ENCODE results near the gene GBGT1.

Gene GBGT1

DNA sequence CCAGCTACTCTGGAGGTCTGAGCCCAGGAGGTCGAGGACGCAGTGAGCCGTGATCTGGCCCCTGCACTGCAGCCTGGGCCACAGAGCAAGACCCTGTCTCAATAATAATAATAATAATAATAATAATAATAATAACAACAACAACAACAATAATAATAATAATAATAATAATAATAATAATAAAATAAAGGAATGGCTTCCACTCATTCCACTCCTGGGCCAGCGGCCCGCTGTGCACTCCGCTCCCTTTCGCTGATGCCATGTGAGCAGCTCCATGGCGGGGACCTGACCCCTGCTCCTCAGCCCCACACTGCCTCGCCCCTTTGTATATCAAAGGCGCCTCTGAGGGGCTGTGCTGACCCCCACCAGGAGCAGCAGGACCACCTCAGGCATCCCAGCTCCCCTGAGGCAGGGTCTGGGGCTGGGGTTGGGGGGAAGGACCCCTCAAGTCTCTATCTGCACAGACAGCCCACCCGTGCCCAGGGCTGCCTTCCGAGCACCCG, 20.0 kb downstream of the GBGT1 start:
- no peak for DNase-seq (ENCODE audit: low read depth in 2 of 2)

DNA sequence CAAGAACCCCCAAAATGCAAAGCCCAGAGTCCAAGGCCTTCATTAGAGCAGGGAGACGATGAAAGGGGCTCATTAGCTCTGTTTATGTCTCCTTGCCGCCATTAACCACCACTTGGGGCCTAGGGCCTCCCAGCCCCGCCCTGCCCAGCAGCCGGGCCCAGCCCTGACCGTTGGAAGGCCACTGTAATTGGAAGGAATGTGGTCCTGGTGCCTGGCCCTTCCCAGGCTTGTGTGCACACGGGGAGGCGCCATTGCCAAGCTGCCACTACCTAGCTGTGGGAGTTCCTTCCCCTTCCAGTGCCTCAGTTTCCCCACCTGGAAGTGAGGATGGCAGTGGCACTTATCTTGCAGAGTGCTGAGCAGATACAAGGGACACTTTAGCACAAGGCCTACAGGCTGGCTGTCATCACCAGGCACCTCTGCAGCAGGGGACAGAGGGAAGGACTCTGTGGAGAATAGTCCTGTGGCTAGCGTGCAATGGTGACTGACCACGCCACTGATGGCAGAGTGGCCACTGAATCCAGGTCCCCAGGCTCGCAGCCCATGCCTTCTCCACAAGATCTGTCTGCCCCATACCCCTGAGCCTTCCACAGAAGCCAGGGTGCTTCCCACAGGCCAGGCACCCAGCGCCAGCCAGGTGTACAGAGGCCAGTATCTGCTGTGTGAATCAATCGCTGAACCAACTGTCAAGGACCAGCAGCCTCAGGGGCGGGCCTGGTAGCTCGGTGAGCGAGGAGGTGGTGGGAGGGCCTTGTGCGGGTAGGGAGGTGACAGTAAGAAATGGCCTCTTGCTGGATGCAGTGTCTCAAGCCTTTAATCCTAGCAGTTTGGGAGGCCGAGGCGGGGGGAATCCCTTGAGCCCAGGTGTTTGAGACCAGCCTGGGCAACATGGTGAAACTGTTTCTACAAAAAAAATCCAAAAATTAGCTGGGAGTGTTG, 20.8 kb downstream of the GBGT1 start:
- DNase-seq (ENCODE audit: low read depth in 2 of 2), result no peak

DNA sequence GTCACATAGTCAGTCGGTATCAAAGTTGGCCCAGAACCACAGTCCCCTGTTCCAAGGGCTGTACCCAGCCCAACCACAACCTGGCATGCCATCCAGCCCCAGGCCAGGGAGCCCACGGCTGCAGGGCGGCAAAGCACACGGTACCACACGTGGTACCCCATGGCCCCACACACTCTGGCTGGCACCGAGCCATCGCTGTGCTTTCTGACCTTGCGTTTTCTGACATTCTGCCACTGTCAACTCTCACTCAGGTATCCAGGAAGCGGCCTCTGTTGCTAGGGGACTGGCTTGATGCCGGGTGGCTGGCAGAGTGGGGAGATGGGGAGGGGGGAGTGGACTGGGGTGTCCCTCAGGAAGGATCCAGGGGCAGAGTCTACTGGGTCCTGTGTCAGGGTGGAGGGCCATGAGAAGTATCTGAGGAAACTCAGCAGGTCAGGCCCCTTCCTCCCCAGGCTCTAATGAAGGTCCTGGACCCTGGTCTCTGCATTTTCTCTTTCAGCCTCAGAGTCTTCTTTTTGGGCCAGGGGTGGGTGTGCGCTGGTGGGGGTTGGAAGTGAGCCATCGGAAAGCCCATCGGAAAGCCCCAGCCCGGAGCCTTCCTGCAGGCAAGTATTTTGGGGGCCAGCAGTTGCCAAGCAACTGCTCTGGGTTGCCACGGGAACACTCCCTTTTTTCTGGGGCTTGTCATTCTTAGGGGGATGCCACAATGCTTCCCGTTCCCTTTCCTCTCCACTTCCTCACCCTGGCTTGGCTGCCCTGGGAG, 21.7 kb downstream of the GBGT1 start:
- DNase-seq (ENCODE audit: low read depth in 2 of 2), result peak; percentile 62 to 70

DNA sequence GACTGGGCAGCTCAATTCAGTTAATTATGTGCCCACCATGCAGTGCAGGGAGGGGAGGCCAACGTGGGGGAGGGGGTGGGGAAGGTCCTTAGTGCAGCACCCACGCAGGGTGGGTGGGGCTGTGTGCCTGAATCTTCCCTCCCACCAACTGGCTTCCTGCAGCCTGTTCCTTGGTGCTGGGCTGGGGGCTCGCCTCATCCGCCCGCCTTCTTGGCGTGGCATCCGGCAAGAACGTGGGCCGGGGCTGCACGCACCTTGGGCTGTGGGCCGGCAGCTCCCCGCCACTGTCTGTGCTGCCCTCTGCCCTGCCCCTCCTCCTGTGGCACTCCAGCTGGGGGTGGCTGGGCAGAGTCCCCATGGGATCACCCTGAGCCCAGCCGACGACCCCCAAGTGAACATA, 23.1 kb downstream of the GBGT1 start:
- no peak for DNase-seq (ENCODE audit: low read depth in 2 of 2)

DNA sequence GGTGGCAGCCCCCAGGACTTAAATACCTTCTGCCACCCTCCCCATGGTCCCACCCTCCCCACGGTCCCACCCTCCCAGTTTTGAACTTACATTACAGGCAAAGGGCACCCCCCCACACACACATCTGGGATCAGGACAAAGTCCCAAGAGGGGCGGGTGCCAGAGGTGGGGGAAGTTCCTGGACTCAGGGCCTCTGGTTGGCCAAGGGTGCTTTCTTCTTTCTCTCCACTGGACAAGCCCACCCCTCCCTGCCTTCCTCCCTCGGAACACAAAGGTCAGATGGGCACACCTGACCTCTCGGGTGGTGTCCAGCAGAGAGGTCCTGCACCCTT, 23.6 kb downstream of the GBGT1 start:
- no peak for DNase-seq (ENCODE audit: low read depth in 2 of 2)

DNA sequence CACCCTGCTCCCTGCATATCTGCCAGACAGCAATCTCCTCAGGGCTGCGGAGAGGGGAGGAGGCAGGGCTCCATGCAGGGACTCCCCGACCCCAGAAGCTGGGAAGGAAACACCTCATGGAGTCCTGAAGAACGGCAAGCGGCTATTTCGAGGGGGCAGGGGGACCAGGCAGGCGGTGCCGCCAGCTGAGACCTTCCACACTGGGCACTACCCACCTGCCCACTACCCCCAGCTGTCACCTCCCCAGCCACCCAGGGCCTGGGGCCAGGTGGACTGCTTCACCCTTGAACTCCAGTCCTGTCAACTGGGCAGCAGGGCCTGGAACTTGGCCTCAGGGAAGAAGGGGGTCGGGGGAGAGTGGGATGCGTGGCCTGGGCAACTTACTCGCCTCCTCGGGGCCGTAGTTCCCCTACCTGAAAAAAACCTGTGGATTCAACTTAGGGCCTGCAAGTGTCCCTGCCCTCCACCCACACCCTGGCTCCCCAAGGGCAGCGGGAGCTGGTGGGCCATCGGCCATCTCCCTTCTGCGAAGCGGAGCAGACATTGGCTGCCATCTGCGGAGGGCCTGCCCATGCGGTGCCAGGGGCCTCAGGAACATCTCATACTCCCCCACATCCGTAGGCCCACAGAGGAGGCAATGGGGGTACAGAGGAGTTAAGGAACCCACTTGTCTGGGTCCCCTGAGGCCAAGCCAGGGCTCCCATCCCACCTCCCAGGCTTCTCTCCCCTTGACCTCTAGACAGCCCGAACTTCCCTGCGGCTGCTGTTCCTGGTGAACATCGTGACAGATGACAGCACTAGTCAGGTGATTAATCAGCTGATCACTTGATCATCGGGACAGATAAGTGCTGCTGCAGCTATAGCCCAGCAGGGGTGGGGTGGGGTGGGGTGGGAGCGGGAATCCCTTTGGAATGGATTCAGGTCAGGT, 24.2 kb downstream of the GBGT1 start:
- DNase-seq (ENCODE audit: low read depth in 2 of 2), result no peak

DNA sequence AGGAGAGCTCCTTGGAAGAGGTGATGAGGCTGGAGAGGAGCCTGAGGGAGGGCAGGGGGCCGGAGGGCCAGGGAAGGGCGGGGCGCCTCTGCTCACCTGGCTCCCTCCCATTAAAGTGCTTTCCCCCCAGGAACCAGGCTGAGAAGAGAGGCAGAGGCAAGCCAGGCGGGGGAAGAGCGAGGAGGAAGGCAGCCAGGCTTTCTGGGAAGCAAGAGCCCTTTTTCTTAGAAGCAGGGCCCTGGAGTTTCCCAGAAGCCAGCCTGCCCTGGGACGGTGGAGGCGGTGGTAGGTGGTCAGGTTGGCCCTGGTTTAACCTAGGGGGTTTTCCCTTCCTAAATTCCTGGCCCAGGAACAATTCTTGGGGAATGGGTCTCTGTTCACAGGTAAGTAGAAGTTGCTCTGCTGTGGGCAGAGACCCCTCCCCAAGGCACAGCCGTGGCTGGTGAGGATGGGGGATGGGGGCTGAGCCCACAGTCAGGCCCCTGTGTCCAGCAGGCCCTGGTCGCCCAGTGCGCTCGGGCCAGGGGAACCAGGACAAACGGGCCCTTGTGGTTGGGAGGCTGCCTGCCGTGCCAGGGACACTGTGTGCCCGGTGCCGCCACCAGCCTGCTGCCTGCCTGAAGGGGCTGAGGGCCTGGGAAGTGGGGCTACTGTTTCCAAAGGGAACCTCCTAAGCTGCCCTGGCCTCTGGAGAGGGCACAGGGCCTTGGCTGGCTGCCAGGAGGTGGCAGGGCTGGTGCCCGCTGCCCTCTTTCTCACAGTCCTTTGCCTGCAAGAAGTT, 26.1 kb downstream of the GBGT1 start:
- no peak for DNase-seq (ENCODE audit: low read depth in 2 of 2)

DNA sequence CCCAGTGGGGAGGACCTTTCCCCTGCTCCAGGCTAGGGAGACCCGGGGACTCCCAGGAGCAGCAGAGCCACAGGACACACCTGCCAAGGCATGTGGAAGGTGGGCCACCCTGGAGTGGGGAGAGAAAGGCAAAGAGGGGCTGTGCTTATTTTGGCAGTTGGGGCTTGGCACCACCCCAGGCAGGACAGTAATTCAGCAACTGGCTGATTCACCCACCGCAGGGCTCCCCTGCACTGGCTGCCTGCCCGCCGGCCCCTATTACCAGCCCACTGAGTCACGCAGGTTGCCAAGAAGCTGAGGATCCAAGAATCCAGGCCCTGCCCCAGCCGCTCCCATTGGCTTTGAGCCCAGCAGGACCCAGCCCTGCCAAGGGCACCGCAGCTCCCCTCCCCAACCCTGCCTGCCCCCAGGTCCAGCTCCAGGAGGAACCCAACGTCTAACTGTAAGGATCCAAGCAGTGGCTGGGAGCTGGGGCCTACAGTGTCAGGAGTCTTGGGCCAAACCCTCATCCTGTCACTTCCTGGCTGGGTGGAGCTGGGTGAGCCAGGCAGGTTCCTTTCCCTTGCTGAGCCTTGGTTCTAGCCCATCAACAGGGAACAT, 28.5 kb downstream of the GBGT1 start:
- peak in 1 of 2 donors; percentile 55 for DNase-seq (ENCODE audit: low read depth in 2 of 2)

DNA sequence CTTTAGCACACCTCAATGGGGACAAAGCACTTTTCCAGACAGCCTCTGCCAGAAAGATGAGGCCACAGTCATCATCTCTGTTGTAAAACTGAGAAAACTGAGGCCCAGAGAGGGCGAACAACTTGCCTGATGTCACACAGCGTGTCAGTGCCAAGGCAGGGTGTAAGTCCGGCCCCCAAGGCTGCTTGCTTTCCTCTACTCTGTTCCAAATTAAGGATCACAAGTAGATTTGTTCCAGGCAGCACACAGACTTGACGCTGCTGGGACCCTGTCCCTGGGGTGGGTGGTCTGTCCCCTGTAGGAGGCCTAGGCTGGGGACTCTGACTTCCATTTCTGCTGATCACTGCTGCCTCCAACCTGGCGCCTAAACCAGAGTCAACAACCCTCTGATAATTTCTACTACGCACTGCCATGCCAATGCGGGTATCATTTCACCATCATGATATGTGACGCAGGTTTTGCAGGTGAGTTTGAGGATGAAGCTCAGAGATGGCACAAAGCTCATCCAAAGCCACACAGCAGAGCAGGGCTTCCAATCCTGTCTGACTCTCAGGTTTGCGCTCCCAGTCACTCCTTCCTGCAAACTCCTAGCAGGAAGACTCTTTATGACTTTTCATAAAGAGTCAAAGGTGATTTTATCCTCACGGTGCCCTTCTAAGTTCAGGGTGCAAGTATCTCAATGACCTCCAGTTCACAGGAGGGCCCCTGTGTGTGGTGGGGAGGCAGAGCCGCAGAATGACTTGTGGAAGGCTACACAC, 29.1 kb downstream of the GBGT1 start:
- no peak for DNase-seq (ENCODE audit: low read depth in 2 of 2)

DNA sequence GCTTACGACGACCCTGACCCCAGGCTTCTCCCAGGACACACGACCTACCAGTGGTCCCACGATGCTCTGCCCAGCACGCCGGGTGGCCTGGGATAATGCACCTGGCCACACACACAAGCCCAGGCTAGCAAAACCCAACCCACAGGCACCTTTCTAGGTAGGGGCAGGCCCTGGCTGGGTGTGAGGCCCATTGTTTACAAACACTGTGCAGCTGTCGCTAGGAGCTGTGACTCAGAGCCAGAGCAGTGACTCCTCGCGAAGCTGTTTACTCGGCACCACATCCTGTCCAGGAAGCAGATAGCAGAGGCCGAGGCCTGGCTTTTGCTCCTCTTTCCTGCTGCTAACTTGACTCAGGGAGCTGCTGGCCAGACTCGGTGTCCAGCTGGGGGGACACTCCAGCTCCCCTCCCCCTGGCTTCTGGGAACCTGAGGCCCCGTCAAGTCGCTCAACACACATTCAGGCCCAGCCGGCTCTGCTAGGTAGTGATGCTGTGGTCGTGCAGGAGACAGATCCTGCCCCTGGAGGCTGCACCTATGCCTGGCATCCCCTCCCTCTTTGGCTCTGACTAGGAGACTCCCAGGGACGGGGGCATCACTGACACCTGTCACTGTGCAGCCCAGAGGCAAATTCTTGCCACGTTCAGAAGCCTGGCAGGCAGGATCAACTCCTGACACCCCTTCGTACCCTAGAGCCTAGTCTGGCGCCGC, 29.9 kb downstream of the GBGT1 start:
- DNase-seq (ENCODE audit: low read depth in 2 of 2), result peak; percentile 75 to 79

DNA sequence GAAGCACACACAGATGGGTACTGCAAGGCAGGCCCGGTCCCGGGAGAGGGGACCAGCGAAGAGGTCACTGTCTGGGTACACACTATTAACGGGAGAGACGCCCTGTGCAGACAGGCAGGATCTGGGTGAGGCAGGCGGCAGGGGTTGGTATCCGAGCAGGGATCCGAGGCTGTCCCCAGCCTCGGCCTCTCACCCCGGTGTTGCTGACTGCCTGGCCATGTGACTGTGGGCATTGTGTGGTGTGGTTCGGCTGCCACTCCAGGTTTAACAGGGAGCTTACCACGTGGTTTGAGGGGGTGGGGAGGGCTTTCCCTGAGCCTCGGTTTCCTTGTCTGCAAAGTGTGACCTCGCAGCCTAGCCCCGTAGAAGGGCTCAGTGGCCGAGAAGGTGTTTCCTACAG, 31.5 kb downstream of the GBGT1 start:
- no peak for DNase-seq (ENCODE audit: low read depth in 2 of 2)

DNA sequence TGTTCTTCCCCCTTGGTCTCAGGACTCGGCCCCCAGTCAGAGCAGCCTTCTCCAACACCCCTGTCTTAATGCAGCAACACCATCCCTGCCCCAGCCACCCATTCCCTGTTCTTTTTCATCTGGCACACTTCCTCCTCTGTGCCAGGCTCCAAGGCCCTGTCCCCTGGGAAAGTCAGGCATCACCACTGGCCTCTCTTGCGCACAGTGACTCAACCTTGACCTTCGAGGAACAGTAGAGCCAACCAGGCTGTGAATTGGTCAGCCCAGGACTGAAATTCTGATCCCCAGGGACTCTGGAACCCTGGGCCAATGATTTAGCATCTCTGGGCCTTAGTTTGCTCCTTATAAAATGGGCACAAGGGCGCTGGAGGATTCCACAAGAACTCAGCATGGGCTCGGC, 32.2 kb downstream of the GBGT1 start:
- DNase-seq (ENCODE audit: low read depth in 2 of 2), result no peak

DNA sequence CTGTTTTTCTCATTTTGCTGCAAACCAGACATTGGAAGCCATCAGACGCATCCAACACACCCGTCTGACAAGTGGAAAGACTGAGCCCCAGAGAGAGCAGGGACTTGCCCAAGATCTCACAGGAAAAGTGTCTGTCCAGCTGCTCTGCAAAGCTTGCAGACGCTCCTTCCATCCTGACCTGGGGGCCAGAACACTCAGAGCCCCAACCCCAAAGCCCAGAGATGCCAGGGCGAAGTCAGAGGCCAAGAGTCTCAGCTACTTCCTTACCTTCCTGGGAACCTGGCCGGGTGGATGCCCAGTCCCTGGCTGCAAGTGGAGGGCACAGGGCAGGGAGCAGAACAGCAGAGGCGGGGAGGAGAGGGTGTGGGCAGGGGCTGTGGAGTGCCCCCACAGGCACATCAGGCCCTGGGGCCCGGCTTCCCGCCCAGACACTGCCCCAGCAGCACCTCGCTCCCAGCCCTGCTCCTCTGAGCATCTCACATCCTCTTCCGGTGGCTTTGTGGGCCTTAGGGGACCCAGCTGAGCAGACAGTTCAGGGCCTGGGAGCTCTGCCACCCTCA, 32.9 kb downstream of the GBGT1 start:
- peak in 1 of 2 donors; percentile 54 for DNase-seq (ENCODE audit: low read depth in 2 of 2)

DNA sequence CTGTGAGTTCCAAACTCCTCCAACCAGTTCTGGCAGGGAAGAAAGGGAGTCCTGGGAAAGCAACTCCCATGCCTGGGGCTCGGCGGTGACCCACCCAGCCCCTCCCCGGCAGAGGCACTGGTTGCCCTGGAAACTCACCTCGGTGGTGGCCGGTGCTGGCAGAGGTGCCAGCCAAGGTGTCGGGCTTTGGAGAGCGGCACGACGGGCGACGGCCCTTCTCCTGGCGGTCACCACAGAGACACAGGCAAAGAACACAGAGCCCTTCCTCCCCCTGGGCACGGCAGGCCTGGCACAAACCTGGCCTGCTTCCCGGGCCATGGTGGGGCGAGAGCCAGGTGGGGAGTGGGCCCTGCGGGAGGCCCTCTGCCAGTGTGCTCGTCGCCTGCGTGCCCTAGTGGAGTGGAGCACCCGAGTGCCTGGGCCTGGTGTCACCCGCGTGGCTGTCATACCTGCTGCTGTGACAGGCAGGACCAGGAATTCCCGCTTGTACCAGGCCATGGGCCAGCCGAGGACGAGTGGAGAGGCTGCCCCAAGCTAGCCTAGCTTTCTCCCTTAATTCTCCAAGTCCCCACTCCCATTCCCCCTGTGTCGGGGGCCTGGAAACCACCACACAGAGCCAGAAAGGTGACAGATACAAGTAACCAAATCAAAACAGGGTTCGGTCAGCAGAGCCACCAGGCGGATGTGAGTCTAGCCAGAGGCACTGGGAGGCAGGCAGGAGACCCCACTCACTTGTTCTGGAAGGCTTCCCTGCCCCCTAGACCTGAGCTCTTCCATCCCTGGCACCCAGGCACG, 34.5 kb downstream of the GBGT1 start:
- DNase-seq (ENCODE audit: low read depth in 2 of 2), result no peak

DNA sequence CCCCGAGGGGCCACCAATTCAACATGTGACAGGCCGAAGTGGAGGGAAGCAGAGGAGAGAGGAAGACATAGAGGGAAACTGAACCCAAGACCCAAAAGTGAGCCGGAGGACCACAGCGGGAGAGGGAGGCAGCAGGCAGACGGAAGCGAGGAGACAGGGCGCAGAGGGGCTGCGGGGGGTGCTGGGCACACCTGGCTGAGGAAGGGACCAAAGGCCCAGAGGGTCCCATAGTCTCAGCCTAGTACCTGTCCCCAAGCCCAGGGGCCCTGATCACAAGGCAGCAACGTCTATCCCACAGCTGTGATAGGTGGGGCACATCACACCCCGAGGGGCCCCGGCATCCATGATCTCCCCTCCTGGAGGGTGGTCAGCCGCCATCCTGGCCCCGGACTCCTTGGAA, 35.6 kb downstream of the GBGT1 start:
- no peak for DNase-seq (ENCODE audit: low read depth in 2 of 2)

DNA sequence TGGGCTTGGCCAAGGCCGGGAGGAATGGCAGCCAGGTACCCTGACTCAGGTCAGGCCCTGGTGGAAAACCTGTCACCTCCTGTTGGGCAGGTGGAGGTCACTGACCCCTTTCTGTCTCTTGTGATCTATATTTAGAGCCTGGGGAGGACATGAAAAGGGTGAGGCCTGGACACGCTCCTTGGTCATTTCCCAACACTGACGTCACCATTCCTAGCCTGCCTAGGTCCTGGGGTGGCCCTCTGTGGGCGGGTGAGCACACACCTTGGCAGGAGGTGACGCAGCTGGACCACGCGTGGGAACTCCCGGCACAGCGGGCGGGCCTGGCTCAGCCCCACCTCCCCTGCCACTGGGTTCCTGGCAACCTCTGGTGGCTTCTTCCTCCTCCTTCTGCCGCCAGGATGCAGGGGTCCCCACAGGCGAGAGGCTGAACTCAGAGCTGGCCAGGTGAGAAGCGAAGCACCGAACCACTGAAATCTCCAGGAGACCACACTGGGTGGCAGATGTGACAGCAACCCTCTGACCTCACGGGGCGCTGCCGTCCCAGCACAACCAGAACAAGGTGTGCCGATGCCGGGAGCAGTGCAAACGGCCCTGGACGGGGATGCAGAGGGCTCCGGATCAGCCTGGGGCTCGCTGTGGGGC, 36.3 kb downstream of the GBGT1 start:
- DNase-seq (ENCODE audit: low read depth in 2 of 2), result peak in 1 of 2 donors; percentile 64

DNA sequence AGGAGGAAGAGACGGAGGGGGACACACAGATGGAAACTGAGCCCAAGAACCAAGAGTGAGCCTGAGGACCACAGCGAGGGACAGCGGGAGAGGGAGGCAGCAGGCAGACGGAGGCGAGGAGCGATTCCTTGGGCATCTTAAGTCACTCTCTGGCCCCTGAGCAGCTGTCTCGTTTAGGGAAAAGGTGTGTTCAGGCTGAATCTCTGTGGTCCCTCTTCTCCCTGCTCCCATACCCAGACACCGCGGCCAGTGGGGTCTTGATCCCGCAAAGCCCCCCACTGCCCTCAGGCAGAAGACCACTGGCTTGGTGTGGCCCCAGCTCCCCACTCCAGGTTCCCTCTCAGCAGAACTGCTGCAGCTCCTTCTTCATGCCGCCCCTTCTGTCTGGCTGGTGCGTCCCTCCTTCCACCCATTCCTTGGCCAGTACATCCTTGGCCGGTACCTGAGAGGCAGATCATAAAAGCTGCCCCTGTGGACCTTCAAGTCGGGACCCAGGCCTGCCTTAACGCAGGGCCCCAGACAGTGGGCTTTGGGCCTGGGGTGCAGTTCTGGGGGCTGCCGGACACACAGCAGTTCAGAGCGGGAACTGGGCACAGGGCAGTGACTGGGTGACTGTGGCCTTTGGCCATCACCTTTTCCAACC, 36.9 kb downstream of the GBGT1 start:
- no peak for DNase-seq (ENCODE audit: low read depth in 2 of 2)
